Fibroblast of pulmonary artery (primary cell): ENCODE data around the gene ARL1.
"Not testable (repeated sequence)": the region's sequence is repeated elsewhere in the genome, so short reads cannot be mapped to it uniquely, and the experiment has no call there.

Experiments used
- DNase-seq: peaks from one replicate; pipeline ENCODE4 v3.0.0-alpha.2; 2010; ENCODE audit warnings: low read depth
- H3K4me3 ChIP-seq: replicated peaks from 2 replicates; pipeline ENCODE4 v1.5.1; 2011; ENCODE audit warnings: low read depth, mild to moderate bottlenecking, control low read depth, low read length, moderate library complexity
- CTCF ChIP-seq: IDR thresholded peaks from 2 replicates; pipeline ENCODE4 v1.5.1; 2011; ENCODE audit warnings: mild to moderate bottlenecking, control low read depth, low read length, inconsistent platforms; ENCODE audit errors: missing control alignments

ARL1 gene

GRCh38 chr12:101424620-101425019 lies 17.0 kb upstream of the ARL1 start:
- no peak overlapping the region for H3K4me3 ChIP-seq
- no peak for DNase-seq
- no peak for TF ChIP-seq CTCF

GRCh38 chr12:101422066-101422465 lies 14.5 kb upstream of the ARL1 start:
- H3K4me3 ChIP-seq, DNase-seq: not testable (repeated sequence)

GRCh38 chr12:101415228-101415627 lies 7.7 kb upstream of the ARL1 start:
- no peak for TF ChIP-seq CTCF
- DNase-seq: no peak

GRCh38 chr12:101414533-101415119 lies 7.1 kb upstream of the ARL1 start:
- peak; percentile 76 for DNase-seq
- H3K4me3 ChIP-seq: no peak overlapping the region
- peak; percentile 60 for TF ChIP-seq CTCF

More at GRCh38 chr12:101415228-101415627, 7.7 kb upstream of the ARL1 start:
- no peak overlapping the region for H3K4me3 ChIP-seq

GRCh38 chr12:101410169-101410568 lies 2.6 kb upstream of the ARL1 start:
- not testable (repeated sequence) for DNase-seq, H3K4me3 ChIP-seq

- DNase-seq: no peak
- peak overlapping the region; percentile 96 for H3K4me3 ChIP-seq
- TF ChIP-seq CTCF: no peak
Measured at GRCh38 chr12:101407049-101407435, 530 bp downstream of the ARL1 start.

GRCh38 chr12:101391181-101391580 lies 16.4 kb downstream of the ARL1 start:
- H3K4me3 ChIP-seq, DNase-seq: not testable (repeated sequence)

- no peak overlapping the region for H3K4me3 ChIP-seq
- DNase-seq: no peak
- TF ChIP-seq CTCF: no peak
Measured at GRCh38 chr12:101379149-101379548, 28.4 kb downstream of the ARL1 start.

GRCh38 chr12:101375573-101375972 lies 32.0 kb downstream of the ARL1 start:
- no peak for TF ChIP-seq CTCF
- no peak overlapping the region for H3K4me3 ChIP-seq
- DNase-seq: no peak
